ENCODE data around the gene MXI1.

The MXI1 gene

GRCh38 chr10:110175406-110175805, 32.0 kb upstream of the MXI1 start:
- DNase-seq (ENCODE audit: low read depth in 1 of 2, low spot score in 1 of 2) = no peak
- TF ChIP-seq POLR2AphosphoS5 (IDR thresholded peaks at IDR 0.05; ENCODE audit: low read depth) (no peak), REST (IDR thresholded peaks at IDR 0.05; ENCODE audit: insufficient replicate concordance, low read depth) (no peak), SPI1 (IDR thresholded peaks at IDR 0.05; ENCODE audit: borderline replicate concordance, low read depth) (no peak), CTCF (IDR thresholded peaks at IDR 0.05; ENCODE audit: insufficient read depth, low read length) (no peak), GABPA (IDR thresholded peaks at IDR 0.05; ENCODE audit: low read depth) (no peak)
- H3K27me3 ChIP-seq (ENCODE audit: insufficient read depth, poor library complexity, severe bottlenecking) = no peaks in the 10 kb centered on the region
- H3K27ac ChIP-seq (replicated peaks) = no peak overlapping the region
- H3K4me3 ChIP-seq (replicated peaks; ENCODE audit: insufficient read depth, low read length) = no peak overlapping the region

GRCh38 chr10:110176141-110177030, 31.0 kb upstream of the MXI1 start:
- no peaks in the 10 kb centered on the region for H3K27me3 ChIP-seq (ENCODE audit: insufficient read depth, poor library complexity, severe bottlenecking)
- peak in 1 of 2 experiments; percentile 28 for DNase-seq (ENCODE audit: low read depth in 1 of 2, low spot score in 1 of 2)
- no peak overlapping the region for H3K27ac ChIP-seq (replicated peaks)
- no peak overlapping the region for H3K4me3 ChIP-seq (replicated peaks; ENCODE audit: insufficient read depth, low read length)
- TF ChIP-seq POLR2AphosphoS5 (IDR thresholded peaks at IDR 0.05; ENCODE audit: low read depth) (no peak), GABPA (IDR thresholded peaks at IDR 0.05; ENCODE audit: low read depth) (no peak), CTCF (IDR thresholded peaks at IDR 0.05; ENCODE audit: insufficient read depth, low read length) (no peak), REST (IDR thresholded peaks at IDR 0.05; ENCODE audit: insufficient replicate concordance, low read depth) (no peak), SPI1 (IDR thresholded peaks at IDR 0.05; ENCODE audit: borderline replicate concordance, low read depth) (no peak; the same call in 1 of the 2 replicates)

- TF ChIP-seq CTCF (IDR thresholded peaks at IDR 0.05; ENCODE audit: insufficient read depth, low read length) (no peak), POLR2AphosphoS5 (IDR thresholded peaks at IDR 0.05; ENCODE audit: low read depth) (no peak), SPI1 (IDR thresholded peaks at IDR 0.05; ENCODE audit: borderline replicate concordance, low read depth) (no peak), GABPA (IDR thresholded peaks at IDR 0.05; ENCODE audit: low read depth) (no peak), REST (IDR thresholded peaks at IDR 0.05; ENCODE audit: insufficient replicate concordance, low read depth) (no peak)
- DNase-seq (ENCODE audit: low read depth in 1 of 2, low spot score in 1 of 2) = no peak
- H3K27ac ChIP-seq (replicated peaks) = no peak overlapping the region
- no peaks in the 10 kb centered on the region for H3K27me3 ChIP-seq (ENCODE audit: insufficient read depth, poor library complexity, severe bottlenecking)
- no peak overlapping the region for H3K4me3 ChIP-seq (replicated peaks; ENCODE audit: insufficient read depth, low read length)
Measured at GRCh38 chr10:110179220-110179619, 28.2 kb upstream of the MXI1 start.
